Adrenal gland (tissue), 12 donors: ENCODE results near the gene CDH4. TPM values are rescaled to one million over a fixed set of nuclear protein-coding genes. Genes with fewer than 3 reads are reported as not detected.

Experiments
- DNase-seq, 7 donors: peaks; one replicate each; pipeline ENCODE4 v3.0.0-alpha.2; 2019 to 2020
- H3K27ac ChIP-seq, 5 donors: fragments of 200-600 bp; sonication (generic) in 4 of 5; 1 replicate in 3 of 5; 2 replicates in 2 of 5; pipeline versions ENCODE4 v1.5.1 to v1.8.0; 2016 to 2020; ENCODE audit warnings: mild to moderate bottlenecking in 1 of 5
- H3K27me3 ChIP-seq: fragments of 200-600 bp; 2 replicates; pipeline ENCODE4 v1.8.0; 2021
- H3K36me3 ChIP-seq, 2 donors: fragments of 200-600 bp; replicated peaks in 1 of 2; 1 replicate in 1 of 2; 2 replicates in 1 of 2; pipeline versions ENCODE4 v1.5.1 to v1.8.0; 2018 to 2022
- H3K4me1 ChIP-seq, 2 donors: fragments of 200-600 bp; replicated peaks in 1 of 2; 1 replicate in 1 of 2; 2 replicates in 1 of 2; pipeline versions ENCODE4 v1.5.1 to v1.8.0; 2018 to 2021
- H3K4me3 ChIP-seq, 4 donors: fragments of 200-600 bp; sonication (generic) in 3 of 4; one replicate each; pipeline ENCODE4 v1.5.1; 2016 to 2018
- H3K9me3 ChIP-seq, 3 donors: fragments of 200-600 bp; sonication (generic) in 1 of 3; replicated peaks in 1 of 3; 1 replicate in 2 of 3; 2 replicates in 1 of 3; pipeline versions ENCODE4 v1.5.1 to v1.8.0; 2016 to 2021
- CTCF ChIP-seq, 6 experiments: fragments of 450-650 bp in 4 of 6; fragments of 200-600 bp in 2 of 6; sonication (generic) in 1 of 6; IDR thresholded peaks; 1 replicate in 5 of 6; 2 replicates in 1 of 6; pipeline versions ENCODE4 v1.5.1 to v1.8.0; 2016 to 2021; ENCODE audit warnings: antibody characterized with exemption in 6 of 6, mild to moderate bottlenecking in 2 of 6, moderate library complexity in 1 of 6
- POLR2A ChIP-seq, 2 donors: fragments of 450-650 bp; IDR thresholded peaks; one replicate each; pipeline ENCODE4 v1.6.1; 2017; ENCODE audit warnings: antibody characterized with exemption in 2 of 2, mild to moderate bottlenecking in 2 of 2, moderate library complexity in 1 of 2
- WGBS, 4 donors: extraction: QIAGEN DNeasy Blood & Tissue Kit in 2 of 4; methylation state at CpG; one replicate each; pipeline versions ENCODE4 v1.1.5 to v1.1.7; 2013 to 2017; 5-methylcytosine and 5-hydroxymethylcytosine counted together
- intact Hi-C, 2 donors: fragments of 100-400 bp; cut with DNase I; formaldehyde crosslinking; loops; one replicate each; pipeline versions ENCODE4 v1.14.1 to v1.15.0; 2022 to 2023
- polyA plus RNA-seq, 3 donors: library from polyadenylated mRNA; stranded (reverse); fragments of 200-250 nt in 2 of 3; fragments of 350-450 nt in 1 of 3; fragmentation: Illumina TruSeq in 1 of 3; extraction: RNeasy Lipid Tissue Mini Kit (QIAGEN cat#74804) in 1 of 3; gene quantifications; one replicate each; pipeline ENCODE4 v1.2.3, GENCODE V29; 2013 to 2014
- total RNA-seq, 9 donors: library from RNA; depleted of rRNA in 4 of 9; stranded (reverse); fragments of >200 nt in 4 of 9; fragments of 120-200 nt in 1 of 9; fragmentation: NEBNext Ultra II Directional in 1 of 9; extraction: Animal tissue kit (Norgen Biotek cat#: 25700) in 1 of 9; gene quantifications; one replicate each; pipeline versions ENCODE4 v1.1.0 to v1.2.4, GENCODE V29; 2013 to 2023
- donor health status: healthy with polysubstance abuse.
- donor health status: Bipolar disorder and iron deficiency.
- donor health status: DM: yes; HTN: yes; CAD: no.
- donor health status: DM: no; HTN: no; CAD: no.
- donor health status: DM: no; HTN: no; CAD: no.
- donor health status: DM: yes; HTN: yes; CAD: no.

CDH4 gene
- total and polyA plus RNA-seq, 12 donors, result 0.08 to 0.53 (median 0.20) TPM; not detected in 3

DNA sequence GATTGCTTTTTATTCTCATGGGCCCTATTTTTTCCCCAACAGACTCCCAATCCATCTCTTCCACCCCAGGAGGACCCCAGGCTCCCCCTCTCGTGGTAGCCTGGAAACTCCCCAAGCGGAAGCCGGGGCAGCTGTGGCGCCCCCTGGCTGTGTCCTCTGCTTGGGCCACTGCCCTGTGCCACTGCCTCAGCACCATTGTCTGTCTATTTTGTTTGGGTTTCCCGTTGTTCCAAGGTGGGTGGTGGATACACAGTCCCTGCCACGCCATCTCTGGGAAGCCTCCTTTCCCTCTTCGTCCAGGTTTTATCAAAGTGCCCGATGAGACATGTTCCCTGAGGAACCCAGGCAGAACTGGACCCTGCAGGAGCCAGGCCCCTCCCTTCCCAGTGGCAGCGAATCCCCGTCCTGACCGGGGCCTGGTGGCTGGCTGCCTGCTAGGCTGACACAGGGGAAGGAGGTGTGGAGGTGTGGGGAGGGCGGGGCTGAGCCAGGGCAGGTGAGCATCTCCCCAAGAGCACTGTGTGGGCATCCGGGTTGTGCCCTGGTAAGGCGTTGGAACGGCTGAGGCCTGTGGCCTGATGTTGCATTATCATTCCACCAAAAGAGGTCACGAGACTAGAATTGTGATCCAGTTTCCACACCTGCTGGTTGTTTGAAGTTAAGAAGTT is 228.2 kb downstream of the CDH4 start:
- intact Hi-C loops, result no loop called here
- H3K9me3 ChIP-seq, result no peaks in the 10 kb centered on the region
- no peak for DNase-seq
- no peaks in the 10 kb centered on the region for H3K36me3 ChIP-seq
- no peak overlapping the region for H3K27ac ChIP-seq
- no peaks in the 10 kb centered on the region for H3K4me1 ChIP-seq
- no peaks in the 10 kb centered on the region for H3K27me3 ChIP-seq
- TF ChIP-seq POLR2A (IDR thresholded peaks at IDR 0.05), result no peak
- TF ChIP-seq CTCF (IDR thresholded peaks at IDR 0.05), result no peak
- H3K4me3 ChIP-seq, result no peak overlapping the region
- 85 to 88% (median 86%) methylated on average over 14 to 16 of the region's 16 CpGs for WGBS, 4 donors

DNA sequence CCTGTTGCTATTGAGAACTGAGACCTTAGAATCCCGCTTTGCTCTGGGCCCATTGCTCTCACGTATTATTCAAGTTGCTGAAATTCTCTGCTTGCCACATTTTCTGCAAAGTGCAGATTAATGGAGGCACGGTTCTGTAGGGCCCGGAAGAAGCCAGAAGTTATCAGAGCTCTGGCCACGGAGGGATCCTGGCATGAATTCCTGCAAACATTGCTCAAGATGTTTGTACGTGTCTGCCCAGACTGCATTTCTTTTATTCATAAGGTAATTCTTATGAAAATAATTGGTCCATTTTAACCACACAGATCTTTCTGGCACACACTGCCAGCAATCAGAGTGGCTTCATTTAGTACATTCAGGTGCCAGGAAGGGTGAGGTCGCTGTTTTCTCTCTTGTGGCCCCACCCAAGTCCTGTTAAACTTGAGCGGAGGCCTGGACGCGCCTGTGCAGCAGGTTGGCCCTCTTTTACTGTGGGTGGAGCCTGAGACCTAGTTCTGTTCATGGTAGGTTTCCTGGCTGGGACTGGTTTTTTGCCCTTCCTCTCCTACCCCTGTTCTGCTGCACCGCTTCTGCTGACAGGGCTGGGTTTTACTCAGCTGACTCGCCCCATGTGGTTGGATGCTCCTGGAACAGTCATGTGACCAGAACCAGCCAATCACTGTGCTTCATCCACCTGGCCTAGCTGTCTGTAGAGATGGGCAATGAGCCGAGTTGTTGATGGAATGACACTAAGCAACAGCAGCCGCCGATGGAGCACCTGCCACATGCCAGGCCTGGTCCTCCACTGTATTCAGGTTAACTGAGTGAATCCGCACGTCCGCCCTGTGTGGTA is 230.2 kb downstream of the CDH4 start:
- Histone ChIP-seq H3K9me3 (no peaks in the 10 kb centered on the region), H3K27ac (no peak overlapping the region), H3K4me1 (no peaks in the 10 kb centered on the region), H3K27me3 (no peaks in the 10 kb centered on the region), H3K4me3 (no peak overlapping the region), H3K36me3 (no peaks in the 10 kb centered on the region)
- TF ChIP-seq CTCF (IDR thresholded peaks at IDR 0.05) (no peak), POLR2A (IDR thresholded peaks at IDR 0.05) (no peak)
- WGBS, 4 donors, result 77 to 83% (median 81%) methylated on average over 12 to 18 of the region's 18 CpGs
- no peak for DNase-seq
- intact Hi-C loops, result no loop called here

- no peaks in the 10 kb centered on the region for H3K36me3 ChIP-seq
- H3K9me3 ChIP-seq, result no peaks in the 10 kb centered on the region
- H3K27ac ChIP-seq, result no peak overlapping the region
- no peaks in the 10 kb centered on the region for H3K4me1 ChIP-seq
- WGBS, 4 donors, result 68 to 79% (median 74%) methylated on average over 2 to 3 of the region's 3 CpGs
- intact Hi-C loops, result no loop called here
- no peak for DNase-seq
- H3K27me3 ChIP-seq, result no peaks in the 10 kb centered on the region
- H3K4me3 ChIP-seq, result no peak overlapping the region
- no peak for TF ChIP-seq POLR2A (IDR thresholded peaks at IDR 0.05)
- no peak for TF ChIP-seq CTCF (IDR thresholded peaks at IDR 0.05)
Observed at GRCh38 chr20:61482901-61483300, 230.8 kb downstream of the CDH4 start.

DNA sequence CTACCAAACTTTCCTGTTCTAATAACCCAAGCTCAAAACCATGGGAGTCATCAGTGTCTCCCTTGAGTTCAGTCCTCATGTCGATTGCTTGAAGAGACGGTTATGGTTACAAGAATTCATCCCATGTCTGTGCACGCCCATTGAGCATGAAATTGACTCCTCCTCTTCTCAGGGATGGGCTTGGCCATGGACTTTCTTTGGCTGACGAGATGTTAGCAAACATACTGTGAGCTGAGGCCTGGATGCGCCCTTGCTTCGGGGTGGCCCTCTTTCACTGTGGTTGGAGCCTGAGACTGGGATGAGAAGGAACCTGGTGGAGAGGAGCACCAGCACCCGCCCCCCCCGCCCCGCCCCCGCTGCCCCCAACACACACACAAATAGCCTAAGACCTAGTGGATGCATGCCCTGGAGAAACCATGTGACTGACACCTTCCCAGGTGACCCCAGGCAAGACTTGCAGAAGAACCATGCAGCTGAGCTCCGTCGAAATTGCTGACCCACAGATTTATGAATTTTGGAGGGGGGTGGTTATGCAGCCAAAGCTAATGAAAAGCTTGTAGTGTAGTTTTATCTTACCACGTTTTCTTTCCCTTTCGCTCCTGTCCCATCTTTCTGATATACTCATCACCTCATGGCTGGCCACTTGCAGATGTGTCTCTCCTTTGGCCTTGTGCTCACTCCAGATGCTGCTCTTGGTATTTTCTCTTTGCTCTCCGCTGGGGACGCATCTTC is 231.4 kb downstream of the CDH4 start:
- no peak for DNase-seq
- no peaks in the 10 kb centered on the region for H3K36me3 ChIP-seq
- intact Hi-C loops, result no loop called here
- H3K27ac ChIP-seq, result no peak overlapping the region
- no peak overlapping the region for H3K4me3 ChIP-seq
- TF ChIP-seq CTCF (IDR thresholded peaks at IDR 0.05) (no peak), POLR2A (IDR thresholded peaks at IDR 0.05) (no peak)
- WGBS, 4 donors, result 64 to 85% (median 80%) methylated on average over 10 to 16 of the region's 16 CpGs
- H3K4me1 ChIP-seq, result no peaks in the 10 kb centered on the region
- no peaks in the 10 kb centered on the region for H3K27me3 ChIP-seq
- H3K9me3 ChIP-seq, result no peaks in the 10 kb centered on the region
